WERI-Rb-1 (cell line): Measurements from ENCODE around the gene LSAMP.
"Not testable (repeated sequence)": the region's sequence is repeated elsewhere in the genome, so short reads cannot be mapped to it uniquely, and the experiment has no call there.

ENCODE experiments used
- DNase-seq: peaks from one replicate; pipeline ENCODE4 v3.0.0-alpha.2; 2020
- H3K27ac ChIP-seq: fragments of 250-450 bp; sonication (Bioruptor Pico); 2 replicates; pipeline ENCODE4 v1.5.1; 2020; ENCODE audit warnings: mild to moderate bottlenecking, moderate library complexity
- H3K27me3 ChIP-seq: fragments of 250-450 bp; sonication (Bioruptor Pico); 2 replicates; pipeline ENCODE4 v1.5.1; 2021; ENCODE audit warnings: mild to moderate bottlenecking, low read depth, moderate library complexity; ENCODE audit not compliant: insufficient read depth, severe bottlenecking
- H3K36me3 ChIP-seq: fragments of 250-450 bp; sonication (Bioruptor Pico); 2 replicates; pipeline ENCODE4 v1.5.1; 2020; ENCODE audit warnings: mild to moderate bottlenecking, moderate library complexity
- H3K4me3 ChIP-seq: 2 replicates; pipeline ENCODE4 v1.5.1; 2011; ENCODE audit warnings: low read depth, mild to moderate bottlenecking, control low read depth, low read length
- H3K9me3 ChIP-seq: fragments of 250-450 bp; sonication (Bioruptor Pico); 2 replicates; pipeline ENCODE4 v1.5.1; 2021; ENCODE audit warnings: mild to moderate bottlenecking, moderate library complexity; ENCODE audit not compliant: severe bottlenecking
- CTCF ChIP-seq: IDR thresholded peaks from 2 replicates; pipeline ENCODE4 v1.5.1; 2011; ENCODE audit warnings: low read depth, mild to moderate bottlenecking, control low read depth, inconsistent platforms, low read length

Gene LSAMP

DNA sequence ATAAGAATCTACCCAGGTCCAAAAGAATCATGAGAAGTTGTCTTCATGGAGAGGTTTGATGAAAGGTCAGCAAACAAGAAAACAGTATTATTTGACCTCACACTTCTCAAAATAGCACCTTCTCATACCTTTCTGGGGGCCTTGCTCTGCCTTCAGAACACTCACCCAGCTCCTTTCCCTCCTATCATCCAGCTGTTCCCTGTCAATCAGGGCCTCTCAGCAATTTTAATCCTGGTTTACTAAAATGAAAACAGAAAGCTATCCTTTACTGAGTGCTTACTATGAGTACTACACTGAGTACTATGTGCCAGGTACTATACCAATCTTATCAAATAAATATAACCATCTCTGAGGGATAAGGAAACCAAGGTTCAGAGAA, 683.4 kb downstream of the LSAMP start:
- no peak overlapping the region for H3K4me3 ChIP-seq
- no peak overlapping the region for H3K27ac ChIP-seq
- no peak for DNase-seq
- H3K27me3 ChIP-seq: no peaks in the 10 kb centered on the region
- no peaks in the 10 kb centered on the region for H3K36me3 ChIP-seq
- H3K9me3 ChIP-seq: no peaks in the 10 kb centered on the region
- no peak for TF ChIP-seq CTCF

- H3K36me3 ChIP-seq: no peaks in the 10 kb centered on the region
- H3K27me3 ChIP-seq: no peaks in the 10 kb centered on the region
- H3K27ac ChIP-seq: no peak overlapping the region
- no peak overlapping the region for H3K4me3 ChIP-seq
- no peaks in the 10 kb centered on the region for H3K9me3 ChIP-seq
- peak; percentile 22 for DNase-seq
- no peak for TF ChIP-seq CTCF
These were observed 684.6 kb downstream of the LSAMP start for GRCh38 chr3:115760716-115761115.

GRCh38 chr3:115758076-115758763, 687.1 kb downstream of the LSAMP start:
- H3K27ac ChIP-seq: no peak overlapping the region
- H3K27me3 ChIP-seq: no peaks in the 10 kb centered on the region
- H3K9me3 ChIP-seq: no peaks in the 10 kb centered on the region
- no peak for DNase-seq
- no peaks in the 10 kb centered on the region for H3K36me3 ChIP-seq
- TF ChIP-seq CTCF: no peak
- H3K4me3 ChIP-seq: no peak overlapping the region

- not testable (repeated sequence) for H3K4me3 ChIP-seq, H3K9me3 ChIP-seq, H3K27ac ChIP-seq, H3K36me3 ChIP-seq, DNase-seq, H3K27me3 ChIP-seq
These were observed 692.3 kb downstream of the LSAMP start for GRCh38 chr3:115752978-115753377.
